AG20443 (cell line): ENCODE data around the gene FXYD7.
"Not testable (repeated sequence)": the region's sequence is repeated elsewhere in the genome, so short reads cannot be mapped to it uniquely, and the experiment has no call there.

Source experiments
- DNase-seq: peaks from one replicate; pipeline ENCODE4 v3.0.0; 2012; ENCODE audit warnings: low spot score, mixed read lengths

FXYD7 gene

DNA sequence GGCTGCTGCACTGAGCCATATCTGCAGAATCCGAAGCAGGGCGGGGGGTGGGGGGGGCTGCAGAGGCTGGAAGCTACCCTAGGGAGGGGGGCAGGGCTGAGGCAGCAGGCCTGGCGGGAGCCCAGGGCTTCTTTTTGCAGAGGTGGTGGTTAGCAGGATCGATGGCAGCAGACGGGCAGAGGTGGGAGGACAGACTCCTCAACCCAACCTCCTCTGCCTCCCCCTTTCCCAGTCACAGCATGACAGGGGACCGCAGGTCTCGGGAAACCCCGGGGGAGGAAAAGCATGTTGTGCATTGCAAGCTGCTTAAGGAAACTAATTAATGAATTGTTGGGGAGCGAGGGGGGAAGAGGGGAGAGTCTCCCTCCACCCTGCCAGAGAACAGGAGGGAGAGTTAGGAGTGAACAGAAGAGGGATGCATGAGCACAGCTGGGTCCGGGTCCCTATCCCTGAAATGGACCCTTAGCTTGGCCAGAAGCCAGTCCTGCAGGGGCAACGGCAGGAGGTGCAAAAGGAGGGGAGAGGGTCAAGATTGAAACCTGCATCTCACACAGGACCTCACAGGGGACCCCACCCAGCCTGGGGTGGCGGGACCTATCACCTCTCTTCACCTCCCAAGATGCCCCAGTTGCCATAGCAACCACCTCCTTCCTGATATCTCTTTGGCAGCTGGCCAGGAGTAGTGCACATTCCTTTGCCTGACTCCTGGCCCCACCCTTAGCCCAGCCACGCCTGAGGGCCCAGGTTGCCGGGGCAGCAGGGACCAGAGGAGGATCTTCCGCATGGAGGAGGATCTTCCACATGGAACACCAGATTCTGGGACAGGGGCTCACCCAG, 1.8 kb downstream of the FXYD7 start:
- no peak for DNase-seq

DNA sequence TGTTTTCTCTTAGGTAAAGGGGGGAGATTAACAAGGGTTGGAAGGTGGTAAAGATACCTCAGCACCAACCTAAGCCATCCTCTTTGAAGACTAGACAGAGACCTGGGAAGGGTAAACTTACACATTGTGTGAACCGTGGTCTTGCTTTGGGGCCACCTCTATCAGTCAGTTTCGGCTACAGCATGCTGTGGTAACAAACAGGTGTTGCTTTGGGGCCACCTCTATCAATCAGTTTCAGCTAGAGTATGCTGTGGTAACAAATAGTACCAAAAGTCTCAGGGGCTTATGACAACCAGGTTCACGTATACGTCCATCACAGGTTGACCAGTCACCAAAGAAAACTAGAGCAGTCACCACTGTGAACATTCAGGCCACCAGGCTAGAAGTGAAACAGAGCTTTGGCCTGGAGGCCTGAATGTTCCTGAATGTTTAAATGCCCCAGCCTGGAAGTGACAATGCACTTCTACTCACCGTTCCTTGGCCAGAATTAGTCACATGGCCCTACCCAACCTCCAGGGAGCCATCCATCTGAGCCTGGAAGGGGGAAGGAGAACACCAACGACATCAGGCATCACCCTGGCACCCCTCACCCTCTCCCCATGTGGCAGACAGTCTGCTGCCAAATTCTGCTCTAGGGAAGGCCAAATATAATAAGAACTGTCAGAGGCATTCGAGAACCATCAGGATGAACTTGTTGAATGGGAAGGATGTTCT, 3.8 kb downstream of the FXYD7 start:
- no peak for DNase-seq

DNA sequence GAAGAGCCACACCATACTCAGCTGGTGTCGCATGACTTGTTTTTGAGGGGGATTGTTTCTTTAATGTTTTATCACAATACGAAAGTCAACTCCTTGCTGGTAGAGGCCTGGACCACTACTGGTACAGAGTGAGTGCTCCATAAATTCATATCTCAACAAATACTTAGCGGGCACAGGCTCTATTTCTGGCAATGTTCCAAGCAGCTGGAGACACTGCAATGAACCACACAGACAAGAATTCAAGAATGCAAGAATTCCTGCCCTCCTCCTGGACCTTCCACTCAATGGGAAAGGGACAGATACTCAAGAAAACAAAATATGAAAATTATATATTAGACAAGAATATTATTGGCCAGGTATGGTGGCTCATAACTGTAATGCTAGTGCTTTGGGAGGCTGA, 6.4 kb downstream of the FXYD7 start:
- DNase-seq: no peak

DNA sequence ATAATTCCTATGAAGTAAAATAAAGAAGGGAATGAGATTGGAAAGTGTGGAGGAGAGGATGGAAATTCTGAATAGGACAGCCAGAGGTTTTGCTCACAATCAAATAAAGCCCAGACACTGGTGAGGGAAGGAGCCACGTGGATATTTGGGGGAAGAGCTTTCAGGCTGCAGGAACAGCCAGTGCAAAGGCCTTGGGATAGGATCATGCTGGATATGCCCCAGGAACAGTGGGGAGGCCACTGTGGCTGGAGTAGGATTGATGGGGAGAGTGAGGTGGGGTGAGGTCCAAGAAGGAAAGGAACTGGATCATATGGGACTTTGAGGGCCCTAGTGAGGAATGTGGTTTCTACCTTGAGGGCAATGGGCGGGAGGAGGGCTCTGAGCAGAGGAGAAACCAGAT, 7.4 kb downstream of the FXYD7 start:
- no peak for DNase-seq

DNA sequence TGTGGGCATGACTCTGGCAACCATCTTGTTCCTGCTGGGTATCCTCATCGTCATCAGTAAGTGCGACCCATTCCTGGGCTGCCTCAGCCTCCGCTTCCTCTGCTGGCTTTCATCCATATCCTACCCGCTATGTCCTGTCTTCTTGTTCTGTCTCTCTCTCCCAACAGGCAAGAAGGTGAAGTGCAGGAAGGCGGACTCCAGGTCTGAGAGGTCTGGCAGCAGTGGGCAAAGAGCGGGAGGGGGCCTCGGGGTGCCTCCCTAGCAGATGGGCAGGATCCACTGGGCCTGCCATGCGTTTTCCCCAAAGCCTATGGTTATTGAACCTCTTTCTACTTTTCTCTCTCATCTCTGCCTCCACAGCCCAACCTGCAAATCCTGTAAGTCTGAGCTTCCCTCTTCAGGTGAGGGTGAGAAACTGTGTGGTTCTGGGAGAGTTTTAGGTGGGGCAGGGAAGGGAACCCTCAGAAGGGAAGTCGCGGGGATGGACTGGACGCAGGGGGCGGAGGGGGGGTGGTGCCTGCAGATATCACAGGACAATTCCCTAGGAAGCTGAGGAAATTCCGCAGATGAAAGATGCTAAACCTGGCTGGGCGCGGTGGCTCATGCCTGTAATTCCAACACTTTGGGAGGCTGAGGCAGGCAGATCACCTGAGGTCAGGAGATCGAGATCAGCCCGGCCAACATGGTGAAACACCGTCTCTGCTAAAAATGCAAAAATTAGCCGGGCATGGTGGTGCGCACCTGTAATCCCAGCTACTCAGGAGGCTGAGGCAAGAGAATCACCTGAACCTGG, 8.4 kb downstream of the FXYD7 start:
- no peak for DNase-seq

DNA sequence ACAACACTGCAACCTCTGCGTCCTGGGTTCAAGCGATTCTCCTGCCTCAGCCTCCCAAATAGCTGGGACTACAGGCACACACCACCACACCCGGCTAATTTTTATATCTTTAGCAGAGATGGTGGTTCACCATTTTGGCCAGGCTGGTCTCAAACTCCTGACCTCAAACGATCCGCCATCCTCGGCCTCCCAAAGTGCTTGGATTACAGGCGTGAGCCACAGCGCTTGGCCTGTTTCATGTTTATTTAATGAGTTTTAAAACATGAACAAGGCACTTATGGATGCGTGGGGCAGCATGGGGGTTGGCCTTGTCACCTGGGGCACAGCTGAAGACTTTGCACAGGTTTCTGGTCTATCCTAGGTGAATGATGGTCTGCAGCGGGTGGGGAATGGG, 10.1 kb downstream of the FXYD7 start:
- not testable (repeated sequence) for DNase-seq

GRCh38 chr19:35153701-35154524, 10.9 kb downstream of the FXYD7 start:
- DNase-seq: peak; percentile 76

DNA sequence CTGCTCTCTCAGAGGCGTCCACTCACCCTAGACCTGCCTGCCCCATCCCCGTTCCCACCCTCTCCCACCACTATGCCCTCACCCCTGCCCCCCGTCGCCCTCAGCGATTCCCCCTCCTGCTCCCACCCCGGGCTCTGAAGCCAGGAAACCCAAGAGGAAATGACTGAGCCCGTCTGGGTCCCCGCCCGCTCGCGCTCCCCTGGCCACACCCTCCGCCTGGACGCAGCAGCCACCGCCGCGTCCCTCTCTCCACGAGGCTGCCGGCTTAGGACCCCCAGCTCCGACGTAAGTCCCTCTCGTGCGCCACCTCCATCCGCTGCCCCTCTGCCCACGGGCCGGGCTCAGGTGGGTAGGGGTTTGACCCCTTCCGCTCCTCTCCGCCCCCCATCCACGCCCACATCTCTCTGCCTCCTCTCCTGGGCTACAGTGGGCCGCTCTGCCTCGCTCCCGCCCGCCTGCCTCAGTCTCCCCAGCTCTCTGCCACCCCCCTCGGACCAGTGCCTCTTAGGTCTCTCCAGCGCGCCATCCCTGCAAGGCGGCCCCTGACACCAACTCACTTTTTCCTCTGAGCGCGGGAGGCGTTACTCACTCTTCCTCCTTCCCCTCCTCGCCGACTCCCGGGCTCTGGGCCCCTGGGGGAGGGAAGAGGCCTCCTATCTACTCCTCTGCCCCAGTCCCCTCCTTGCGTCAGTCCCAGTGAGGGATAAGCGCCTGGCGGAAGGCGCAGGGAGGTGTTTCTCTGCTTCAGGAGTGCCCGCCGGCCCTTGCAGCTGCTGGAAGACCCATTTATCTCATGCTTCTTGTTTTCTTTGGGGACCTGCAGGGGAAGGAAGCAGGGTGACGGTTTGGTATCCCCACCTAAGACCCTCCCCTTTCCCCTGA, 11.7 kb downstream of the FXYD7 start, which contains the start of gene FXYD5:
Gene FXYD5 (plus strand): TSS at position 211 of the 882 bp plus-strand sequence. CDS start 816 bp downstream, outside the sequence.
- peak; percentile 87 for DNase-seq

DNA sequence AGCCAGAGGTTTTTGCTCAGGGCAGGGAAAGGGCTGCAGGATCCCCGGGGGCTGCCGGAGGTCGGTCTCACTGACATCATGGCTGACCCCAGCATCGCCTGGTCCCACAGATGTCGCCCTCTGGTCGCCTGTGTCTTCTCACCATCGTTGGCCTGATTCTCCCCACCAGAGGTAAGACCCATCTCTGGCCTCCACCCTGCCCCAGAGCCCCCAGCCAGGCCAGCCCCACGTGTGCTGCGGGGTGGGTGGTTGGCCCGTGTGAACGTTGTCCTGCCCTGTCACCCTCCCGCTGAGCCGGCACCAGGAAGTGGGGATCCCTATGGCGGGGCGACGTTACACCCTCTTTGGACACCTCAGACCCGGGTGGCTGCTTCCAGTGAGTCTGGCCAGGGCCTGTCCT, 12.4 kb downstream of the FXYD7 start:
- DNase-seq: peak; percentile 26

GRCh38 chr19:35155981-35156672, 13.1 kb downstream of the FXYD7 start:
- DNase-seq: no peak

DNA sequence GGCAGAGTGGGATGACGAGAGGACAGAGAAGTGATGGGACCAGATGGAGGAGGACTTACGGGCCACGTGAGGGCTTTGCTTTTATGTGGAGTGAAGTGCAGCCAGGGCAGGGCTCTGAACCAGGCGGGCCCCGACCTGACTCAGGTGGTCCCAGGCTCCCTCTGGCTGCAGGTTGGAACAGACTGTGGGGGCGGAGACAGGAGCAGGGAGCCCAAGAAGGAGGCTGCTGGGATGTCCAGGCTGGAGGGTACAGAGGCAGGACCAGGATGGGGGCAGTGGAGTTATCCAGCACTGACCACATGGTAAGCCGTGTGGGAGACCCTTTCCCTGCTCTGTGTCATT, 13.6 kb downstream of the FXYD7 start:
- no peak for DNase-seq

GRCh38 chr19:35157431-35157830, 14.4 kb downstream of the FXYD7 start:
- DNase-seq: no peak

DNA sequence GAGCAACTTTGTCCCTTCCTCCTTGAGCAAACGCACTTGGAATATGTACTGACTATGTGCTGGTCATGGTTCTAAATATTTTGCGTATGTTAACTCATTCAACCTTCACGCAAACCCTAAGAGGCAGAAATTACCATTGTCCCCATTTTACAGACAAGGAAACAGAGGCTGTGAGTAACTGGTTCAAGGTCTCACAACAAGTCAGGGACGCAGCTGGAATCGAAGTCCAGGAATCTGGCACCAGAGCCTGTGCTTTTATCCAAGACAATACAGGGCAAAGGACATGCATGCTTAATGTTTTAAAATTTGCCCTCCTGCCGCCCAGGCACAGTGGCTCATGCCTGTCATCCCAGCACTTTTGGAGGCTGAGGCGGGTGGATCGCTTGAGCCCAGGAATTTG, 16.6 kb downstream of the FXYD7 start:
- no peak for DNase-seq

- DNase-seq: no peak
Measured at GRCh38 chr19:35160629-35161433, 17.8 kb downstream of the FXYD7 start.

GRCh38 chr19:35161434-35161743, 18.3 kb downstream of the FXYD7 start:
- DNase-seq: no peak

DNA sequence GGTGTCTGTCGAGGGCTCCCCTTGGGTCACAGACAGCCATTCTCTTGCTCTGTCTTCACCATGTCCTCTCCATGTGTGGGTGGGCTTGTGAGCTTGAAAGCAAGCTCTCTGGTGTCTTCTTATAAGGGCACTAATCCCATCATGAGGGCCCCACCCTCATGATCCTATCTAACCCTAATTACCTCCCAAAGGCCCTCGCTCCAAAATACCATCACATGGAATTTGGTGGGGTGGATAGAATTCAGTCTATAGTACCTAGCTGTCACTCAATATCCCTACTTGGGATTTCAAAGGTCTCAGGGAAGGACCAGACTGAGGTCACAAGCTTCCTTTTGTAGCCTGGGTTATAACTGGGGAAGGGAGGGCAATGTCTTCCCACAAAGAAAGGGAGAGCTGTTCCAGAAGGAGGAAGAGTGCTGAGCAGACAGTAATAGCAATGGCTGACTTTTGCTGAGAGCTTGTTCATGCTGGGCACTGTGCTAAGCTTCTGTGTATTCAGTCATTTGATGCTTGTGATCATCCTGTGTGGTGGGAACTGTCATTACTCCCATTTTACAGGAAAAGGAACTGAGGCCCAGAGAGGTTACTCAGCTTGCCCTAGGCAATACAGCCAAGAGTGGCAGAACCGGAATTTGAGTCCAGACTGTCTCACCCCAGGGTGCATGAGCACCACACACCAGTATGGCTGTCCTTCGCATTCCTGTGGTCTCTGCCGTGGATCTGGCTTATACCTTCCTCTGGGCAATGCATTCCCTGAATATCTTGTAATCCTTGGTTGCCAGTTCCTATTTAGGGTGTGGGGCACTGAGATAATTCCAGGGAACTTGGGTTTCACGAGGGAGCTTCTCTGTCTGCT, 19.6 kb downstream of the FXYD7 start:
- no peak for DNase-seq

DNA sequence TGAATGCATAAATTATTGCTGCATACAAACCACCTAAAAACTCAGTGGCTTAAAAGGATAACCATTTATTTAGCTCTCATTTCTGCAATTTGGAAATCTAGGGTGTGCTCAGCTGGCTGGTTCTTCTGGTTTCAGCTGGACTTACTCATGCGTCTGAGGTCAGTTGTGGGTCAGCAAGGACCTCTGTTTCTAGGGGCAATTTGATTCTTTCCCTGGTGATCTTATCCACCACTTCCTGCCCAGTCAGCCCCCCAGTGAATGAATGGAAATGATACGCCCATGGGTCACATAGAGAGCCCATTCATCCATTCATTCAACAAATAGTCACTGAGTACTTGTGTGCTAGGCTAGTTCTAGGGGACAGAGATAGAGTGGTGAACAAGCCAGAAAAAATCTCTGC, 21.4 kb downstream of the FXYD7 start:
- DNase-seq: no peak
